Gastroesophageal sphincter (tissue), 4 donors: ENCODE measurements around the gene LPCAT4. TPM values are rescaled to one million over a fixed set of nuclear protein-coding genes. Genes with fewer than 3 reads are reported as not detected.

ENCODE experiments used
- ATAC-seq: fragments of 150-250 bp; one replicate; pipeline ENCODE4 v1.9.1; 2016; ENCODE audit warnings: mild to moderate bottlenecking, moderate library complexity
- H3K27ac ChIP-seq, 4 donors: fragments of 200-600 bp; sonication (generic) in 3 of 4; 1 replicate in 3 of 4; 2 replicates in 1 of 4; pipeline ENCODE4 v1.5.1; 2016 to 2019
- H3K27me3 ChIP-seq: fragments of 200-600 bp; sonication (generic); one replicate; pipeline ENCODE4 v1.5.1; 2019
- H3K36me3 ChIP-seq, 2 donors: fragments of 200-600 bp; sonication (generic); one replicate each; pipeline ENCODE4 v1.5.1; 2019; ENCODE audit warnings: control low read depth in 1 of 2
- H3K4me1 ChIP-seq, 3 donors: fragments of 200-600 bp; sonication (generic); 1 replicate in 2 of 3; 2 replicates in 1 of 3; pipeline ENCODE4 v1.5.1; 2016 to 2019; ENCODE audit warnings: control low read depth in 2 of 3
- H3K4me3 ChIP-seq, 2 donors: fragments of 200-600 bp; sonication (generic); one replicate each; pipeline ENCODE4 v1.5.1; 2019; ENCODE audit warnings: mild to moderate bottlenecking in 1 of 2, moderate library complexity in 1 of 2
- H3K9me3 ChIP-seq, 3 donors: fragments of 200-600 bp; sonication (generic); one replicate each; pipeline ENCODE4 v1.5.1; 2017 to 2019; ENCODE audit warnings: control low read depth in 2 of 3
- EP300 ChIP-seq: sonication (generic); formaldehyde crosslinking; IDR thresholded peaks from one replicate; pipeline ENCODE4 v1.6.1; 2017; ENCODE audit warnings: antibody characterized with exemption, mild to moderate bottlenecking
- POLR2A ChIP-seq, 2 donors: fragments of 450-650 bp; IDR thresholded peaks; one replicate each; pipeline ENCODE4 v1.6.1; 2017; ENCODE audit warnings: antibody characterized with exemption in 2 of 2, mild to moderate bottlenecking in 2 of 2, moderate library complexity in 1 of 2
- POLR2AphosphoS5 ChIP-seq: sonication (generic); formaldehyde crosslinking; IDR thresholded peaks from one replicate; pipeline ENCODE4 v1.6.1; 2017; ENCODE audit warnings: antibody characterized with exemption
- WGBS, 2 donors: methylation state at CpG; one replicate each; pipeline ENCODE4 v1.1.5; 2018; ENCODE audit warnings: low coverage in 1 of 2; 5-methylcytosine and 5-hydroxymethylcytosine counted together
- total RNA-seq, 4 donors: library from RNA; depleted of rRNA; stranded (reverse); fragments of >200 nt; gene quantifications; one replicate each; pipeline ENCODE4 v1.1.0, GENCODE V29; 2016
- TF ChIP-seq, protein P1 (sequence below), 4 experiments: fragments of 200-600 bp in 2 of 4; fragments of 450-650 bp in 2 of 4; sonication (generic) in 1 of 4; IDR thresholded peaks; one replicate each; pipeline ENCODE4 v1.5.1; 2017 to 2019; ENCODE audit warnings: antibody characterized with exemption in 4 of 4, mild to moderate bottlenecking in 2 of 4, moderate library complexity in 2 of 4

Gene LPCAT4
- total RNA-seq, 4 donors from 2014 or later: 6.8 to 13.5 (median 10.7) TPM

DNA sequence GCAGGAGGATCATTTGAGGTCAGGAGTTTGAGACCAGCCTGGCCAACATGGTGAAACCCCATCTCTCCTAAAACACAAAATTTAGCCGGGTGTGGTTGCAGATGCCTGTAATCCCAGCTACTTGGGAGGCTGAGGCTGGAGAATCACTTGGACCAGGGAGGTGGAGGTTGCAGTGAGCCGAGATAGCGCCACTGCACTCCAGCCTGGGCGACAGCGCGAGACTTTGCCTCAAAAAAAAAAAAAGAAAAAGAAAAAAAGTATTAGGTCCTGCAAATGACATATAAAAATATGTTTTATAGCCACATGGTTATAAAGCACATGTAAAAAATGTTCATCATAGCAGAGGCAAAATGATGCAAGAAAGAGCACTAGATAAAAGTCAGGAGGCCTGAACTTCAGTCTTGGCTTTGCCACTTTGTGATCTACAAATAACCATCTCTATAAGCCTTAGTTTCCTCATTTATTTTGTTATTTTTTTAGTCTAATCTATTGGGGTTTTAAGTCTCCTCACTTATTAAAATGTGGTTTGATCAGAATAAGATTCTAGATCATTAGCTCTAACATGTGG lies 34.4 kb downstream of the LPCAT4 start:
- ATAC-seq: no peak
- TF ChIP-seq, protein P1, sequence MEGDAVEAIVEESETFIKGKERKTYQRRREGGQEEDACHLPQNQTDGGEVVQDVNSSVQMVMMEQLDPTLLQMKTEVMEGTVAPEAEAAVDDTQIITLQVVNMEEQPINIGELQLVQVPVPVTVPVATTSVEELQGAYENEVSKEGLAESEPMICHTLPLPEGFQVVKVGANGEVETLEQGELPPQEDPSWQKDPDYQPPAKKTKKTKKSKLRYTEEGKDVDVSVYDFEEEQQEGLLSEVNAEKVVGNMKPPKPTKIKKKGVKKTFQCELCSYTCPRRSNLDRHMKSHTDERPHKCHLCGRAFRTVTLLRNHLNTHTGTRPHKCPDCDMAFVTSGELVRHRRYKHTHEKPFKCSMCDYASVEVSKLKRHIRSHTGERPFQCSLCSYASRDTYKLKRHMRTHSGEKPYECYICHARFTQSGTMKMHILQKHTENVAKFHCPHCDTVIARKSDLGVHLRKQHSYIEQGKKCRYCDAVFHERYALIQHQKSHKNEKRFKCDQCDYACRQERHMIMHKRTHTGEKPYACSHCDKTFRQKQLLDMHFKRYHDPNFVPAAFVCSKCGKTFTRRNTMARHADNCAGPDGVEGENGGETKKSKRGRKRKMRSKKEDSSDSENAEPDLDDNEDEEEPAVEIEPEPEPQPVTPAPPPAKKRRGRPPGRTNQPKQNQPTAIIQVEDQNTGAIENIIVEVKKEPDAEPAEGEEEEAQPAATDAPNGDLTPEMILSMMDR (IDR thresholded peaks at IDR 0.05): no peak
- no peak for TF ChIP-seq EP300
- no peak for TF ChIP-seq POLR2AphosphoS5
- no peak for TF ChIP-seq POLR2A (IDR thresholded peaks at IDR 0.05)
- H3K4me3 ChIP-seq: no peak overlapping the region
- 80 to 97% methylated on average over 1 to 6 of the region's 6 CpGs for WGBS, 2 donors
- H3K9me3 ChIP-seq: no peaks in the 10 kb centered on the region
- H3K4me1 ChIP-seq: peaks cover 0 to 31% (median 8%) of the 10 kb centered on the region in 3 donors
- no peaks in the 10 kb centered on the region for H3K27me3 ChIP-seq
- no peak overlapping the region for H3K27ac ChIP-seq
- H3K36me3 ChIP-seq: no peaks in the 10 kb centered on the region

GRCh38 chr15:34331809-34332208 lies 35.2 kb downstream of the LPCAT4 start:
- TF ChIP-seq POLR2AphosphoS5: no peak
- TF ChIP-seq EP300: no peak
- TF ChIP-seq, protein P1 (IDR thresholded peaks at IDR 0.05): no peak
- no peak for TF ChIP-seq POLR2A (IDR thresholded peaks at IDR 0.05)
- Histone ChIP-seq H3K9me3 (no peaks in the 10 kb centered on the region), H3K27ac (no peak overlapping the region), H3K27me3 (no peaks in the 10 kb centered on the region), H3K4me3 (no peak overlapping the region), H3K36me3 (no peaks in the 10 kb centered on the region), H3K4me1 (peaks cover 0 to 26% (median 8%) of the 10 kb centered on the region in 3 donors)
- 64 to 78% methylated on average over 2 of the region's 2 CpGs for WGBS, 2 donors
- no peak for ATAC-seq

- Histone ChIP-seq H3K9me3 (no peaks in the 10 kb centered on the region), H3K36me3 (no peaks in the 10 kb centered on the region), H3K4me3 (no peak overlapping the region), H3K27ac (no peak overlapping the region), H3K27me3 (no peaks in the 10 kb centered on the region), H3K4me1 (peaks cover 0 to 11% (median 0%) of the 10 kb centered on the region in 3 donors)
- WGBS, 2 donors: 94 to 100% methylated on average over 3 to 4 of the region's 5 CpGs
- no peak for TF ChIP-seq POLR2AphosphoS5
- no peak for TF ChIP-seq EP300
- TF ChIP-seq, protein P1 (IDR thresholded peaks at IDR 0.05): no peak
- no peak for TF ChIP-seq POLR2A (IDR thresholded peaks at IDR 0.05)
- ATAC-seq: no peak
These were observed 36.7 kb downstream of the LPCAT4 start for GRCh38 chr15:34330279-34330678.

- WGBS, 2 donors: 55 to 73% methylated on average over 2 of the region's 2 CpGs
These were observed 38.0 kb downstream of the LPCAT4 start for GRCh38 chr15:34329006-34329405.

GRCh38 chr15:34327906-34328305 lies 39.1 kb downstream of the LPCAT4 start:
- Histone ChIP-seq H3K27ac (no peak overlapping the region), H3K4me1 (no peaks in the 10 kb centered on the region), H3K36me3 (no peaks in the 10 kb centered on the region), H3K4me3 (no peak overlapping the region), H3K27me3 (no peaks in the 10 kb centered on the region), H3K9me3 (no peaks in the 10 kb centered on the region)
- TF ChIP-seq EP300 (no peak), POLR2A (IDR thresholded peaks at IDR 0.05) (no peak), POLR2AphosphoS5 (no peak)
- TF ChIP-seq, protein P1 (IDR thresholded peaks at IDR 0.05): no peak
- ATAC-seq: no peak
- 71 to 81% methylated on average over 4 of the region's 4 CpGs for WGBS, 2 donors

More at GRCh38 chr15:34329006-34329405, 38.0 kb downstream of the LPCAT4 start:
- TF ChIP-seq POLR2A (IDR thresholded peaks at IDR 0.05) (no peak), POLR2AphosphoS5 (no peak), EP300 (no peak)
- TF ChIP-seq, protein P1 (IDR thresholded peaks at IDR 0.05): no peak
- H3K27ac ChIP-seq: no peak overlapping the region
- no peaks in the 10 kb centered on the region for H3K36me3 ChIP-seq
- no peaks in the 10 kb centered on the region for H3K27me3 ChIP-seq
- ATAC-seq: no peak
- no peak overlapping the region for H3K4me3 ChIP-seq
- no peaks in the 10 kb centered on the region for H3K9me3 ChIP-seq
- H3K4me1 ChIP-seq: no peaks in the 10 kb centered on the region
